Suppressor macrophage treated with lipopolysaccharide for 1 hour (primary cell): ENCODE results near the gene ZFP14.

Experiments
- DNase-seq, 3 donors: peaks; one replicate each; pipeline ENCODE4 v3.0.0-alpha.2; 2020 to 2022

The ZFP14 gene

DNA sequence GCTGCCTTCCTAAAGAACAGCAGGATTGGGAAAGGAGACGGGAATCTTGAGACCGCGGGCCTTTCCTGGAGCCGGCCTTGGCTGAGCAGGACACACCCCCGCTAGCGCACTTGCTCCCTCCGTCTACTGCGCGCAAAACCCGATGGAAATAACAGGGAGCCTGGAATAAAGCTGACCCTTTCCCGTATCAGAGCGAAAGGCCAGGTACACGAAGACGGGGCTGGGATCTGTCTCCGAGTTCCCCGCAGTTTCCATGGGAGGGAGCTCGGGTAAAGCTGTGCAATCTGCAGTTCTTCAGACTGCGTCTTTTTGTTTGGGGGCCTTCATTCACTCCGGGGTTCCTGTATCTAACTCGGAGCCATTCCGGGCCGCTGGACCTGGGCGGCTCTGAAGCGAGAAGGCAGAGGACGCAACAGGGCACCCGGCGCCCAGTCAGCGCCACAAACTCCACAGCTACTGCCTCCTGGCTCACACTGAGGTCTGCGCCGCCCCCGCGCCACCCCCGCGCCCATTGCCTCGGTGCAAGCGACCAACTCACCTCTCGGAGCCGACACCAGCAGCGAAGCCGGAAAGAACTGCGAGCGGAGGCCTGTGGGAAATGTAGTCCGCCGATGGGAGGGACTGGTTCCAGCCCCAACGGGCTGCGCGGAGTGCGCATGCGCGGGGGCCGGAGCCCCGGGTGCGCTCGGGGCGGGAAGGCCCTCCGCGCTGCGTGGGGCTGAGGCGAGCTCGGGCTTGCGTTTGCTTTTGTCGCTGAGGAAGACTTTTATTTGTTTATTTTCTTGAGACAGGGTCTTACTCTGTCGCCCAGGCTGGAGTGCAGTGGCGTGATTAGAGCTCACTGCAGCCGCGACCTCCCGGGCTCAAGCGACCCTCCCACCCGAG lies at the start of gene ZFP14:
ZFP14 (minus strand) TSS at position 577 of the 885 bp plus-strand sequence. CDS start 11,309 bp downstream, outside the sequence.
- peak; percentile 97 to 98 (median 97) for DNase-seq

DNA sequence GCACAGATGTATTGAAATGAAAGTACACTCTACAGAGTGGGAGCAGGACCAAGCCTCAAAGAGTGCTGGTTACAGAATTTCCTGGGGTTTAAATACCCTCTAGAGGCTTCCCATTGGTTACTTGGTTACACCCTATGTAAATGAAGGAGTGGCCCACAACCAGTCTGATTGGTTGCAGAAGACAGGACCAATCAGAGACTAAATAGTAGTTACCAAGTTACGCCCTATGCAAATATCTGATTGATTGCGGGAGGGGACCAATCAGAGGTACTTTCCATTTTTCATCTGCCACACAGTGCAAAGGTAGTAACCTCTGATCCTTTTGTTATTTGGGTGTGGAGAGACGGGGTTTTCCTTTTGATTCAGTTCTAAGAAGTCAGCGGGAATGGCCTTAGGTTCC lies 44.9 kb upstream of the ZFP14 start:
- no peak for DNase-seq

DNA sequence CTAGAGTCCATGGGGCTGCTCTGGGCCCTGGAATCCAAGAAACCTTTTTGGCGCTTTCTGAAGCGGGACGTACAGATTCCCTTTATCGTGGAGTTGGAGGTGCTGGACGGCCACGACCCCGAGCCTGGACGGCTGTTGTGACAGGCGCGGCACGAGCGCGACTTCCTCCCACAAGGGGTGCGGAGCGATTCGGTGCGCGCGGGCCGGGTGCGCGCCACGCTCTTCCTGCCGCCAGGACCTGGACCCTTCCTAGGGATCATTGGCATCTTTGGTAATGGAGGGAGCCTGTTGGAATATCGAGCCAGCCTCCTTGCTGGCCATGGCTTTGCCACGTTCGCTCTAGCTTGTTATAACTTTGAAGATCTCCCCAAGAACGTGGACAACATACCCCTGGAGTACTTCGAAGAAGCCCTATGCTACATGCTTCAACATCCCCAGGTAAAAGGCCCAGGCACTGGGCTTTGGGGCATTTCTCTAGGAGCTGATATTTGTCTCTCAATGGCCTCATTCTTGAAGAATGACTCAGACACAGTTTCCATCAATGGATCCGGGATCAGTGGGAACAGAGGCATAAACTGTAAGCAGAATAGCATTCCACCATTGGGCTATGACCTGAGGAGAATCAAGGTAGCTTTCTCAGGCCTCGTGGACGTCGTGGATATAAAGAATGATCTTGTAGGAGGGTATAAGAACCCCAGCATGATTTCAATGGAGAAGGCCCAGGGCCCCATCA lies 42.9 kb upstream of the ZFP14 start:
- no peak for DNase-seq

DNA sequence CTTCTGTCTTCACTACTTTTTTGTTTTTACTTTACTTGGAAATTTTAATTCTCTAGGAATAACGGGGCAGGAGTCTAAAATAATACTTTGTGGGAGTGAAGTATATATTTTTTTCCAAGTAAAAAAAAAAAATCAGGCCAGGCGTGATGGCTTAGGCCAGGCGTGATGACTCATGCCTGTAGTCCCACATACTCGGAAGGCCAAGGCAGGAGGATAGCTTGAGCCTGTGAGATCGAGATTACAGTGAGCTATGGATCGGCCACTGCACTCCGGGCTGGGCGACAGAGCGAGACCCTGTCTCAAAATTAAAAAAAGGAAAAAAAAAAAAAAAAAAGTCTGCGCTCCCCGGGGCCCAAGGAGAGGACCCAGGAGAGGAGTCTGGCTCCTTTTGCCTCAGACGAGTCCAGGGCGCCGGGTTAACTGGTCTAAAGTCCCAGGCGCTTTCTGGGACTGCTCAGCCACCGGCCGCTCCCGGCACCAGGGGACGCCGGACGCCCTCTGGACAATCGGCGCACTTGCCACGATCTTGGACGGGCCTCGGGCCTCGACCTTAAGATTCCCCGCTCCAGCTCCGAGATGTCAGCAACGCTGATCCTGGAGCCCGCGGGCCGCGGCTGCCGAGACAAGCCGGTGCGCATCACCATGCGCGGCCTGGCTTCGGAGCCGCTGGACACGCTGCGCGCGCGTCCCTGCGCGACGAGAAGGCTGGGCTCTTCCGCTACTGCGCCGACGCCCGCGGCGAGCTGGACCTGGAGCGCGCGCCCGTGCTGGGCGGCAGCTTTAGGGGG lies 42.2 kb upstream of the ZFP14 start:
- DNase-seq: peak in 2 of 3 donors; percentile 9 to 34

DNA sequence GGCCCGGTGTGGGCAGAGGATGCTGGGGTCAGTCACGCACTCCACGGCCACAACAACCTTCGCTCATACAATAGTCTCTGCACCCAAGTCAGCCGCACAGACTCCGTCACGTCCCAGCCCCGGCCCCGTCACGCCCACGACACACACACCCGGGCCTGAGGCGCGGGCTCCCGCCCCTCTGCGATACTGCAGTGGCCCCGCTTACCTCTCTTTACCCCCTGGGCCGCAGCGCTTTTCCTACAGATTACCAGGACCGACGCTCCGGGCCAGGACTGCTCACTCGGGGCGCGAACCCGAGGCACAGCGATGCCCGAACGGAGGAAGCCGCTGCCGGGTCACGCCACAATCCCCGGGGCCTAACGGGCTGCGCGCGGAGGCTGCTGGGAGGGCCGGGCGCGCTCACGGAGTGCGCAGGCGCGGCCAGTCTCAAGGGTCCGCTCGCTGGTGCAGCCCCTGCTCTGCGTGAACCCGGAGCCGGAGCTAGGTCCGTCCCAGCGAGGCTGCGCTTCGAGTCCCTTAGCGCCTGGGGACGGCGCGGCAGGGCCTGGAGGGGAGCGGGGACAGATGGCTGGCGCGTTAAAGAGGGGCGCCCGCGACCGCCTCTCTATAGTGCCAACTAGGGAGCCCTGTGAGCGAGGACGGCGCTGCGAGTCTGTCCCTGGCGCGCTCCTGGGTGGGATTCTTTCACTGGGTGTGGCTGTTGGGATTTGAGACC lies 39.4 kb upstream of the ZFP14 start, which contains the start of gene ZFP82:
ZFP82 (minus strand) TSS at position 358 of the 715 bp plus-strand sequence. CDS start 8,855 bp downstream, outside the sequence.
- DNase-seq: peak; percentile 76 to 89 (median 86)

DNA sequence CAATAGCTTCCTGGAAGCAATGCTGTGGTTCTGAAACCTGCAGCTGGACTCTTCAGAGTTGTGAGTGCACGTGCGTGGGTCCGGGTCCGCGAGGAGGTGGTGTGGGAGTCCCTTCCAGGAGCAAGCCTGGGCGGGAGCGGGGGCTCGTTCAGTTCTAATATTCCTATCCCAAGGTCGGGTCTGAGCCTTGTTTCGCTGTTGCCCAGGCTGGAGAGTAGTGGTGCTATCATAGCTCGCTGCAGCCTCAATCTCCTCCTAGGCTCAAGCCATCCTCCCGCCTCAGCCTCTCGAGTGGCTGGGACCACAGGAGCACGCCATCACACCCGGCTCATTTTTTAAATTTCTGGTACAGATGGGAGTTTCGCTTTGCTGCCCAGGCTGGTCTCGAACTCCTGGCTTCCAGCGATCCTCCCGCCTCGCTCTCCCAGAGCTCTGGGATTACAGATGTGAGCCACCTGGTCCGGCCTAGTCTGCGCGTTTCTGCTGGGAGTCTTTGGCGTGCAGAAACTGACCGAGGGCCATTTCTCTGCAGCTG lies 38.8 kb upstream of the ZFP14 start:
- no peak for DNase-seq

DNA sequence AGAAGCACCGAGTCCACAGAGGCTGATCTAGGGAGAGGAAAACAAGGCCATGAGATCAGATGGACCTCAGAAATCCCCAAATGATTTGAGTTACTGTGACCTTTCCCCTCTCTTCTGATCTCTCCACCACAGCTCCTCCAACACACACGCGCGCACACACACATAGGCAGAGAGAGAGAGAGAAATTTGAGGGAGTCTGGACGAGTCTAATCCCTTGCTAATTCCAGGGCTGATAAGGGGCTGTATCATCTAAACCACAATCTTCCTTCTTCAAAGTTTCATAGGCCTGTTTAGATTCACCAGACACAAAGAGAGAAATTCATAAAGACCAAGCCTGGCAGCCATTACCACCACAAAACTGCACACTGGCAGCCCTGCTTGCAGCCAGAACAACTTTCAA lies 30.8 kb upstream of the ZFP14 start:
- no peak for DNase-seq

DNA sequence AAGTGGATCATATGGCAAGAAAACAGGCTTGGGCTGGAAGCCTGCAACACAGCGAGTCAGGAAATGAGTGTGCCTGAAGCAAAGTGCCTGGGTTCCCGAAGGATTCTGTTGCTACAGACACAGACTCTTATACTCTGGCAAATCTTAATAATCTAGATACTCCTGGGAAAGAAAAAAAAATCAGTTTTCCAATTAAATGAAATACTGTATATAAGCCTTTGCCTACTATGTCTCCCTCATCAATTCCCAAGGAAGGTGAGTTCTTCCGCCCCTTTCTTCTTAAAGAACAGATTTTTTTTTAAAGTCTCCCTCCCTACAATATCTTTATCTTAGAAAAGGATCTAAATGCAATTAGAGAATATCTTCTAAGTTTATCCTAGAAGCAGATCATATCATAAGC lies 29.1 kb upstream of the ZFP14 start:
- no peak for DNase-seq

DNA sequence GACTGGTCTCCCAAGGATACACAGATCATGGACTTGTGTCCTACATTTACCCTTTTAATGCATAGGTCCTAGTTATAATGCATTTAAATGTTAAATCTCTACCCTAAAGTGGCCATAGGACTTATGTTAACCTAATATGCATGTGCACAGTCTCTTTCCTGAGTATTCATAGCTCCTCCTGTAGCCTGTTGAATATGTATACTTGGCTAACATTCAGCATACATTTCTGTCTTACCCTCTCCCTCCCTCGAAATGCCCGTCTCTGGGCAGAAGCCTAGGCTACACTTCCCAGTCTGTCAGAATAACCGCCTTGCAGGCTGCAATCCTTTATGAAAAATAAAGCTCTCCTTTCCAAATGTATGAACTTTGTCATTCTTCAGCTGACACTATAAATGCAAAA lies 25.5 kb upstream of the ZFP14 start:
- DNase-seq: no peak

DNA sequence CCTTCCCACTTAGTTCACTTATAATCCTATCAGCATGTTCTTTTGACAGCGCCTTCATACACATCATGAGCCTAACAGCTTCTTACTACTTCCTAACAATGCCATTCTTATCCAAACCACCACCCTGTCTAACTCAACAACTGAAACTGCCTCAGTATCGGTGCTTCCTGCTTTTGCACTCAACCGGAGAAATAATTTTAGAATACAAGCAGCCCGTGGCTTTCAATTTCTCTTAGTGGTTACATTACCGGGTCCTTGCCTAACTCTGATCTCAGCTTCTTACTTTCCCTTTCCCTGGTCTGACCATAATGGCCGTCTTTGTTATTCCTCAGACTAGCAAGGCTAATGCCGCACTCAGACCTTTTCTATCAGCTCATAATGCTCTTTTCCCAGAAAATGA lies 22.5 kb upstream of the ZFP14 start:
- DNase-seq: no peak

DNA sequence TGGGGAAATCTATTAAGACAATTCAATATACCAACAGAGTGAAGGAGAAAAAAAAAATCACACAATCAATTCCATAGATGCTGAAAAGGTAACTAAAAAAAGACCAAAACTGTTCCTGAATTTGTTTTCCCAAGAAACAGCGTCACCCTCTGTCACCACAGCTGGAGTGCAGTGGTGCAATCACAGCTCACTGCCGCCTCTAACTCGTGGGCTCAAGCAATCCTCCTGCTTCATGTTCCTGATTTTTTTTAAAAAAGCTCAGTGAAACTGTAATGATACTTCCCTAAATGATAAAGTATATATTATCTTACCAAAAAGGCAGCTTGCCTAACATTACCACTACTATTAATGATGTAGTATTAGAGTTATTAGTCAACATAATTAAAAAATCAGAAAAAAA lies 19.6 kb upstream of the ZFP14 start:
- DNase-seq: peak in 2 of 3 donors; percentile 24 to 28

DNA sequence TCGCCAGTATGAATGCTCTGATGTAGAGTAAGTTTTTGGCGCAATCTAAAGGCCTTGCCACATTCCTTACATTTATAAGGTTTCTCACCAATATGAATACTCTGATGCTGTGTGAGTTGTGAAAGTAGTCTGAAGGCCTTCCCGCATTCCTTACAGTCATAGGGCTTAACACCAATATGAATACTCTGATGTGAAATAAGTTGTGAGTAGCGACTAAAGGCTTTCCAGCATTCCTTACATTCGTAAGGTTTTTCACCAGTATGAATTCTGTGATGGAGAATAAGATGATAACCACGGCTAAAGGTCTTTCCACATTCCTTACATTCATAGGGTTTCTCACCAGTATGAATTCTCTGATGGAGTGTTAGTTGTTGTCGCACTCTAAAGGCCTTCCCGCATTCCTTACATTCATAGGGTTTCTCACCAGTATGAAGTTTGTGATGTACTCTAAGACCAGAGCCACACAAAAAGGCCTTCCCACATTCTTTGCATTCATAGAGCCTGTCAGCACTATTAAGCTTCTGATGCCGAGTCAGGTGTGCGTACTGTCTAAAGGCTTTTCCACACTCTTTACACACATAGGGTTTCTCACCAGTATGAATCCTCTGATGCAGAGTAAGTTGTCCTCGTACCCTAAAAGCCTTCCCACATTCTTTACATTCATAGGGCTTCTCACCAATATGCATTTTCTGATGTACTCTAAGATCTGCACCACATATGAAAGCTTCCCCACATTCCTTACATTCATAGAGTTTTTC lies 14.1 kb upstream of the ZFP14 start:
- DNase-seq: no peak

DNA sequence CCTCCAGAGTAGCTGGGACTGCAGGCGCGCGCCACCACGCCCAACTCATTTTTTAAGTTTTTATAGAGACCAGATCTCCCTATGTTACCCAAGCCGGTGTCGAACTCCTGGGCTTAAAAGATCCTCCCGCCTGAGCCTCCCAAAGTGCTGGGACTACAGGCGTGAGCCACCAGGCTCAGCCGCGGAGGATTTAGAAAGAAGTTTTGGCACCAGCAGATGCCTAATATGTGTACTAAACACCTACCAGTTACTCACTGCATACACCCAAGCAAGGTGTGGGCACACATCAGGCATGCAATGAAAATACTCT lies 464 bp upstream of the ZFP14 start:
- no peak for DNase-seq

DNA sequence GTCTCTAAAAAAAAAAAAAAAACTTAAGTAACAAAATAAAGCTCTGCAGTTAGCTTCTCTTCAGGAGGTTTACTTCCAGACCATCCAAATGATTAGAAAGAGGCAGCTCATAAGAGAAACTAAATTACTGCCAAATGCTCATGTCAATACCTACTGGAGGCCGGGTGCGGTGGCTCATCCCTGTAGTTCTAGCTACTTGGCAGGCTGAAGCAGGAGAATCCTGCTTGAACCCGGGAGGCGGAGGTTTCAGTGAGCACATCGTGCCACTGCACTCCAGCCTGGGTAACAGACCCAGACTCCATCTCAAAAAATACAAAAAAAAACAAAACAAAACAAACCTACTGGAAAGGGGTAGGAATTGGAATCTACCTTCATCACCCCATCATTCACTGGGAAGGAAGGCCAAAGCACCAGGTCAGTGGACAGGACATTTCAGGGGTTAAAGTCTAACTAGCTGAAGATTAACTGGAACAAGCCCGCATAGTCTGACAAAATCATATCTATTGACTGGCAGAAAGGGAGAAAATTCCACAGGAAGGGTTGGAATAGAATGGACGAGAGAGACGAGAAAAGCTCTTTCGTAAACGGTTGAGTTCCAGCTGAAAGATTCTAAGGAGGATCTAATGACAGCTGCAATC lies 1.3 kb downstream of the ZFP14 start:
- DNase-seq: no peak

DNA sequence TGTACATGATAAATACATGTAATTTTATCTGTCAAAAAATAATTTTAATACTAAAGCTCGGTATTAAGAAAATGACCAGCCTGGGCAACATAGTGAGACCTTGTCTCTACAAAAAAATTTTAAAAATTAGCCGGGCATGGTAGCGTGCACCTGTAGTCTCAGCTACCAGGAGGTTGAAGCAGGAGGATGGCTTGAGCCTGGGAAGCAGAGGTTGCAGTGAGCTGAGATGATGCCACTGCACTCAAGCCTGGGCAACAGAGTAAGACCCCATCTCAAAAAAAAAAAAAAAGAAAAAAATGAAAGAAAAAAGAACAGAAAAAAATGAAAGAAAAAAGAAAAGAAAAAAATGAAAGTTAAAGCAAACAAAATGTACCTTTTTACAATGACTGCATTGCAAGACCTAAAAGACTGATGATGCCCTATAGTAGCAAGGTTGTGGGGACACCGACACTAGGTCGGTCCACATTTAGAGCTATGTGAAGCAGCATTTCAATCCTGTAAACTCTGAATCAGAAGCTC lies 5.3 kb downstream of the ZFP14 start:
- DNase-seq: no peak

DNA sequence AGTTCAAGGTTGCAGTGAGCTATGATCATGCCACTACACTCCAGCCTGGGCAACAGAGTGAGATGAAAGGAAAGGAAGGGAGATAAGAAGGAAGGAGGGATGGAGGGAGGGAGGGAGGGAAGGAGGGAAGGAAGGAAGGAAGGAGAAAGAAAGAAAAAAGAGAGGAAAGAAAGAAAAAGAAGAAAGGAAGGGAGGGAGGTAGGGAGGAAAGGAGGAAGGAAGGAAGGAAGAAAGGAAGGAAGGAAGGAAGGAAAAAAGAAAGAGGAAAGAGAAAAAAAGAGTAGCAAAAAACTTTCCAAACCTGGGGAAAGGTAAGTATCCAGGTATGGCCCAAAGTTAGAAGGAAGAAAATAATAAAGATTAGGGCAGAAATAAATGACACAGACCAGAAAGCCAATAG lies 7.1 kb downstream of the ZFP14 start:
- no peak for DNase-seq

DNA sequence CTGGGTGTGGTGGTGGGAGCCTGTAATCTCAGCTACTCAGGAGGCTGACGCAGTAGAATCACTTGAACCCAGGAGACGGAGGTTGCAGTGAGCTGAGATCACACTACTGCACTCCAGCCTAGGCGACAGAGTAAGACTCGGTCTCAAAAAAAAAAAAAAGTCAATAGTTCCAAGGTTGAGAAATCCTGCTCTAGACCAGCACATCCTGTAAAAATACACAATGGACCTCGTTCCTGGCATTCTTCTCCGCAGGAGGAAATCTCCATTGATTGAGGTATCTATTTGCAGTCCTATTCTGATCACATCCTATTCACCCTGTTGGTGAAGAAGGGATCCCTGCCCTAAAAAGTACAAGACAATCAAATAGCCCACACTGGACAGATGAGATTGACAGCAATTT lies 15.2 kb downstream of the ZFP14 start:
- DNase-seq: no peak

DNA sequence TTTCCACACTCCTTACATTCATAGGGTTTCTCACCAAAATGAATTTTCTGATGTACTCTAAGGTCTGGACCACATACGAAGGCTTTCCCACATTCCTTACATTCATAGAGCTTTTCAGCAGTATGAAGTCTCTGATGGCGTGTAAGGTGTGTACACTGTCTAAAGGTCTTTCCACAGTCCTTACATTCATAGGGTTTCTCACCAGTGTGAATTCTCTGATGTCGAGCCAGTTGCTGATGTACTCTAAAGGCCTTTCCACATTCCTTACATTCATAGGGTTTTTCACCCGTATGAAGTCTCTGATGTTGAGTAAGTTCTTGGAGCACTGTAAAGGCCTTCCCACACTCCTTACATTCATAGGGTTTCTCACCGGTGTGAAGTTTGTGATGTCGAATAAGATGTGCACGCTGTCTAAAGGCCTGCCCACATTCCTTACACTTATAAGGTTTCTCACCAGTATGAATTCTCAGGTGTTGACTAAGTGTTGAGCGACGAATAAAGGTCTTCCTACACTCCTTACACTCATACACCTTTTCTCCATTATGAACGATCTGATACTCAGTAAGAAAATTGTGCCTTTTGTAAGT lies 38.1 kb downstream of the ZFP14 start:
- DNase-seq: no peak

DNA sequence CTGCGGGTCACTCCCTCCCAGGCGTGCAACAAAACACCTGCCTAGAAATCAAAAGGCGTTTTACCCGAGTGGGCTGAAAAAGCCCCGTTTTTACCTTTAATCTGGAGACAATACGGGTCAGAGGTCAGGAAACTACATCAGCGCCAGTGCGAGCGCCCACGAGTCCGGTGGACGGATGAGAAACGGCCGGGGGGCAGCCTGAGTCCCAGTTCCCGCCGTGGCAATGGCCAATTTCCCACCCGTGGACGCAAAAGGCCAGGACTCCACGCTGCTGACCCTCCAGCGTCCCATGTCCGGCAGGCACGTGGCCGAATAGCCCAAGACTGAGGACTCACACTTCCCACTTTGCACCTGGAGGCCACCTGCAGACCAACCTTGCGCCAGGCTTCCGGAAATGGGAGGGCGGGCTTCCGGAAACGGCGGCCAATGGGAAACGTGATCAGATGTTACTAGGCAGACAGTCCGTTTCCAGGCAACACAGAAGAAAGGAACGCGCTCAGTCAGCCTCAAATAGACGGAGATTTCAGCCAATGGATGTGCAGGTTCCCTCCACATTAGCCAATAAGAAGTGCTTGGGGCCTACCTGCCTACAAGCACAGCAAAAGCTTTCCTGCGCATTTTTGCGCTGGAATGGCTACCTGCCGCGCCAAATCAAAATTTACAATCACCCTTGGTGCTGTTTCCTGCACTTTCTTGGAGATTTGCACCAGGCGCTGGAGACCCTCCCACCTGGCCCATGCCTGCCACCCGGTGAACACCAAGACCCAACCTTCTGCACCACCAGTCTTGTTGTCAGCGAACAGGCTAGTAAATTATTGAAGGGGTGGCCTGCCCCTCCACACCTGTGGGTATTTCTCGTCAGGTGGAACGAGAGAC lies 47.4 kb downstream of the ZFP14 start:
- DNase-seq: peak; percentile 51 to 76 (median 64)
